Transverse colon (tissue), 4 donors: Measurements from ENCODE around the gene FGF1.

Experiments used
- POLR2AphosphoS5 ChIP-seq, 3 donors: sonication (generic); formaldehyde crosslinking; IDR thresholded peaks; one replicate each; pipeline ENCODE4 v1.6.1; 2016; ENCODE audit warnings: antibody characterized with exemption in 3 of 3
- TF ChIP-seq, protein P1 (sequence below), 5 experiments: fragments of 200-600 bp in 3 of 5; fragments of 450-650 bp in 2 of 5; sonication (generic) in 3 of 5; IDR thresholded peaks; 1 replicate in 2 of 5; 2 replicates in 3 of 5; pipeline ENCODE4 v1.5.1; 2016 to 2017; ENCODE audit warnings: antibody characterized with exemption in 5 of 5, inconsistent platforms in 3 of 5, mild to moderate bottlenecking in 2 of 5, moderate library complexity in 1 of 5

GRCh38 chr5:142561486-142562097 lies 124.3 kb downstream of the FGF1 start:
- TF ChIP-seq, protein P1, sequence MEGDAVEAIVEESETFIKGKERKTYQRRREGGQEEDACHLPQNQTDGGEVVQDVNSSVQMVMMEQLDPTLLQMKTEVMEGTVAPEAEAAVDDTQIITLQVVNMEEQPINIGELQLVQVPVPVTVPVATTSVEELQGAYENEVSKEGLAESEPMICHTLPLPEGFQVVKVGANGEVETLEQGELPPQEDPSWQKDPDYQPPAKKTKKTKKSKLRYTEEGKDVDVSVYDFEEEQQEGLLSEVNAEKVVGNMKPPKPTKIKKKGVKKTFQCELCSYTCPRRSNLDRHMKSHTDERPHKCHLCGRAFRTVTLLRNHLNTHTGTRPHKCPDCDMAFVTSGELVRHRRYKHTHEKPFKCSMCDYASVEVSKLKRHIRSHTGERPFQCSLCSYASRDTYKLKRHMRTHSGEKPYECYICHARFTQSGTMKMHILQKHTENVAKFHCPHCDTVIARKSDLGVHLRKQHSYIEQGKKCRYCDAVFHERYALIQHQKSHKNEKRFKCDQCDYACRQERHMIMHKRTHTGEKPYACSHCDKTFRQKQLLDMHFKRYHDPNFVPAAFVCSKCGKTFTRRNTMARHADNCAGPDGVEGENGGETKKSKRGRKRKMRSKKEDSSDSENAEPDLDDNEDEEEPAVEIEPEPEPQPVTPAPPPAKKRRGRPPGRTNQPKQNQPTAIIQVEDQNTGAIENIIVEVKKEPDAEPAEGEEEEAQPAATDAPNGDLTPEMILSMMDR (IDR thresholded peaks at IDR 0.05): no peak
- no peak for TF ChIP-seq POLR2AphosphoS5 (IDR thresholded peaks at IDR 0.05)
